WTC11 (cell line): ENCODE data around the gene TRMU. TPM values are rescaled to one million over a fixed set of nuclear protein-coding genes. Genes with fewer than 3 reads are reported as not detected.

ENCODE experiments used
- ATAC-seq: fragments of 200-7000 bp; cut with Tn5 transposase; 2 replicates; pipeline ENCODE4 v1.10.0; 2021; ENCODE audit warnings: mild to moderate bottlenecking, moderate library complexity
- CTCF ChIA-PET: fragments of 300-600 bp; sonication (Branson Sonifier 250); formaldehyde crosslinking; loops from one replicate; lab custom pipeline; 2021; ENCODE audit warnings: antibody characterized with exemption; lab: Charles Lee
- POLR2A ChIA-PET: fragments of 350-600 bp; sonication (Branson Sonifier 250); formaldehyde crosslinking; loops from one replicate; lab custom pipeline; 2021; ENCODE audit warnings: antibody characterized with exemption; lab: Charles Lee
- DNase-seq: peaks from one replicate; pipeline ENCODE4 v3.0.0; 2021; ENCODE audit warnings: low spot score
- H3K27ac Mint-ChIP-seq: 2 replicates; pipeline ENCODE4 v1.8.0; 2021; ENCODE audit warnings: mixed read lengths
- H3K27me3 Mint-ChIP-seq: 2 replicates; pipeline ENCODE4 v1.8.0; 2021; ENCODE audit warnings: low read depth, mild to moderate bottlenecking, moderate library complexity, mixed read lengths
- H3K36me3 Mint-ChIP-seq: 2 replicates; pipeline ENCODE4 v1.8.0; 2021; ENCODE audit warnings: mixed read lengths
- H3K4me1 Mint-ChIP-seq: 2 replicates; pipeline ENCODE4 v1.8.0; 2022; ENCODE audit warnings: mixed read lengths
- H3K4me3 Mint-ChIP-seq: 2 replicates; pipeline ENCODE4 v1.8.0; 2021; ENCODE audit warnings: mild to moderate bottlenecking, moderate library complexity, mixed read lengths
- H3K9me3 Mint-ChIP-seq: 2 replicates; pipeline ENCODE4 v1.8.0; 2021; ENCODE audit warnings: mixed read lengths
- CBFB ChIP-seq: sonication (generic); formaldehyde crosslinking; IDR thresholded peaks from 2 replicates; pipeline ENCODE4 v1.8.1; 2022; ENCODE audit warnings: mild to moderate bottlenecking, low read depth, missing genetic modification reagents
- CDX4 ChIP-seq: fragments of 250-450 bp; sonication (Bioruptor Pico); IDR thresholded peaks from 2 replicates; pipeline ENCODE4 v1.9.0; 2021; ENCODE audit warnings: moderate library complexity, mild to moderate bottlenecking, inconsistent platforms, borderline replicate concordance
- ELF4 ChIP-seq: sonication (generic); formaldehyde crosslinking; IDR thresholded peaks from 2 replicates; pipeline ENCODE4 v1.8.1; 2022; ENCODE audit warnings: low read depth, mild to moderate bottlenecking, moderate library complexity, missing genetic modification reagents
- ESRRA ChIP-seq: sonication (generic); formaldehyde crosslinking; IDR thresholded peaks from 2 replicates; pipeline ENCODE4 v1.8.1; 2022; ENCODE audit warnings: mild to moderate bottlenecking, missing genetic modification reagents, borderline replicate concordance
- FOXP1 ChIP-seq: sonication (generic); formaldehyde crosslinking; IDR thresholded peaks from 2 replicates; pipeline ENCODE4 v1.8.0; 2022; ENCODE audit warnings: missing genetic modification reagents, mild to moderate bottlenecking, moderate library complexity, borderline replicate concordance
- HMGA2 ChIP-seq: fragments of 250-450 bp; sonication (Bioruptor Pico); IDR thresholded peaks from 2 replicates; pipeline ENCODE4 v1.4.0; 2021; ENCODE audit warnings: mild to moderate bottlenecking, moderate library complexity
- IRF2 ChIP-seq: sonication (generic); formaldehyde crosslinking; IDR thresholded peaks from 2 replicates; pipeline ENCODE4 v1.8.0; 2022; ENCODE audit warnings: low read depth, missing genetic modification reagents, borderline replicate concordance
- JAZF1 ChIP-seq: fragments of 250-450 bp; sonication (Bioruptor Pico); IDR thresholded peaks from 2 replicates; pipeline ENCODE4 v1.9.0; 2021; ENCODE audit warnings: moderate library complexity, mild to moderate bottlenecking, inconsistent platforms
- MYBL2 ChIP-seq: sonication (generic); formaldehyde crosslinking; IDR thresholded peaks from 2 replicates; pipeline ENCODE4 v1.8.1; 2023; ENCODE audit warnings: mild to moderate bottlenecking, moderate library complexity, missing genetic modification reagents
- NR2C2 ChIP-seq: sonication (generic); formaldehyde crosslinking; IDR thresholded peaks from 2 replicates; pipeline ENCODE4 v1.8.0; 2022; ENCODE audit warnings: mild to moderate bottlenecking, missing genetic modification reagents
- PRRX2 ChIP-seq: fragments of 250-450 bp; sonication (Bioruptor Pico); IDR thresholded peaks from 2 replicates; pipeline ENCODE4 v1.8.0; 2021; ENCODE audit warnings: mild to moderate bottlenecking
- TEAD4 ChIP-seq: sonication (generic); formaldehyde crosslinking; IDR thresholded peaks from 2 replicates; pipeline ENCODE4 v1.8.0; 2022; ENCODE audit warnings: mild to moderate bottlenecking, missing genetic modification reagents
- ZNF121 ChIP-seq: sonication (generic); formaldehyde crosslinking; IDR thresholded peaks from 2 replicates; pipeline ENCODE4 v1.8.0; 2023; ENCODE audit warnings: missing genetic modification reagents
- ZNF317 ChIP-seq: sonication (generic); formaldehyde crosslinking; IDR thresholded peaks from 2 replicates; pipeline ENCODE4 v1.8.1; 2023; ENCODE audit warnings: low read depth, mild to moderate bottlenecking, moderate library complexity, missing genetic modification reagents, borderline replicate concordance
- ZNF416 ChIP-seq: fragments of 250-450 bp; sonication (Bioruptor Pico); IDR thresholded peaks from 2 replicates; pipeline ENCODE4 v1.9.0; 2021; ENCODE audit warnings: mild to moderate bottlenecking, inconsistent platforms
- total RNA-seq: library from RNA; stranded (reverse); gene quantifications from 3 replicates; pipeline ENCODE4 v1.2.3, GENCODE V29; 2021
- TF ChIP-seq, protein P1 (sequence below): sonication (generic); formaldehyde crosslinking; IDR thresholded peaks from 2 replicates; pipeline ENCODE4 v1.8.0; 2022; ENCODE audit warnings: mild to moderate bottlenecking, missing genetic modification reagents
- TF ChIP-seq, protein P2 (sequence below): sonication (generic); formaldehyde crosslinking; IDR thresholded peaks from 2 replicates; pipeline ENCODE4 v1.8.1; 2022; ENCODE audit warnings: missing genetic modification reagents, borderline replicate concordance
- TF ChIP-seq, protein P3 (sequence below): fragments of 250-450 bp; sonication (Bioruptor Pico); IDR thresholded peaks from 2 replicates; pipeline ENCODE4 v2.1.2; 2022; ENCODE audit warnings: mild to moderate bottlenecking, moderate library complexity

Gene TRMU
- total RNA-seq, 1 experiment from 2014 or later = 103 TPM

DNA sequence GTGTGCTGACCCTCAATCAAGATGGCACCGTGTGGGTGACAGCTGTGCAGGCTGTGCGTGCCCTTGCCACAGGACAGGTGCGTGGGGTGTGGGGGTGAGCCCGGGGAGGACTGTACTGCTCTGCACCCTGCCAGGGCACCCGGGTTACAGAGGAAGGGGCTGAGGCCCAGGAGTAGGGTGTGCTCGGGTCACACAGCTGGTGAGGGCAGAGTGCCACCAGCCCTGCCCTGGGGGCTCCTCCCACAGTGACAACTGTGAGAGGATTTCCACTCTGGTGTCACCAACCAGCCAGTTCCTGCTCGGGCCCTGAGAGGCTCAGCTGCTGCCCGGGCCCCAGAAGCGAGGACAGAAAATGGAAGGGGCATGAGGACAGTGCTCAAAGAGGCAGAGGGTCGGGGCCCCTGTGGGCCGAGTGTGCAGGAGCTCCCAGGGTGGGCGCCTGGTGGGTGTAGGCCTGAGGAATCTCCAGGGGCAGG is 20.5 kb downstream of the TRMU start:
- CTCF ChIA-PET = interaction anchor here (0.6 to 2.5 kb wide), 10 partner anchors 11 to 350 kb away, joined by 3 to 34 read pairs (median 4); no protein-coding TSS in a partner anchor
- peaks cover 7% of the 10 kb centered on the region; the same call in 1 of the 2 replicates for H3K9me3 Mint-ChIP-seq
- H3K4me1 Mint-ChIP-seq = no peaks in the 10 kb centered on the region
- H3K4me3 Mint-ChIP-seq = no peak overlapping the region
- TF ChIP-seq CBFB (CRISPR knock-in tag) (no peak), ZNF317 (CRISPR knock-in tag) (no peak), IRF2 (CRISPR knock-in tag) (no peak), NR2C2 (no peak), FOXP1 (CRISPR knock-in tag) (no peak), TEAD4 (CRISPR knock-in tag) (no peak), HMGA2 (CRISPR knock-in tag) (no peak), ELF4 (CRISPR knock-in tag) (no peak), PRRX2 (CRISPR knock-in tag) (no peak), MYBL2 (no peak)
- TF ChIP-seq, protein P1, sequence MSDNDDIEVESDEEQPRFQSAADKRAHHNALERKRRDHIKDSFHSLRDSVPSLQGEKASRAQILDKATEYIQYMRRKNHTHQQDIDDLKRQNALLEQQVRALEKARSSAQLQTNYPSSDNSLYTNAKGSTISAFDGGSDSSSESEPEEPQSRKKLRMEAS (CRISPR knock-in tag) = no peak
- TF ChIP-seq, protein P2, sequence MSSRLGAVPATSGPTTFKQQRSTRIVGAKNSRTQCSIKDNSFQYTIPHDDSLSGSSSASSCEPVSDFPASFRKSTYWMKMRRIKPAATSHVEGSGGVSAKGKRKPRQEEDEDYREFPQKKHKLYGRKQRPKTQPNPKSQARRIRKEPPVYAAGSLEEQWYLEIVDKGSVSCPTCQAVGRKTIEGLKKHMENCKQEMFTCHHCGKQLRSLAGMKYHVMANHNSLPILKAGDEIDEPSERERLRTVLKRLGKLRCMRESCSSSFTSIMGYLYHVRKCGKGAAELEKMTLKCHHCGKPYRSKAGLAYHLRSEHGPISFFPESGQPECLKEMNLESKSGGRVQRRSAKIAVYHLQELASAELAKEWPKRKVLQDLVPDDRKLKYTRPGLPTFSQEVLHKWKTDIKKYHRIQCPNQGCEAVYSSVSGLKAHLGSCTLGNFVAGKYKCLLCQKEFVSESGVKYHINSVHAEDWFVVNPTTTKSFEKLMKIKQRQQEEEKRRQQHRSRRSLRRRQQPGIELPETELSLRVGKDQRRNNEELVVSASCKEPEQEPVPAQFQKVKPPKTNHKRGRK (CRISPR knock-in tag) = no peak
- TF ChIP-seq, all 79 proteins: peak for 0
- Mint-ChIP-seq H3K27me3 (no peaks in the 10 kb centered on the region), H3K36me3 (peaks cover 31% of the 10 kb centered on the region), H3K27ac (no peak overlapping the region)
- POLR2A ChIA-PET = interaction anchor here (1.4 kb wide), 1 partner anchor 12 kb away, joined by 4 read pairs; no protein-coding TSS in a partner anchor
- ATAC-seq (no peak), DNase-seq (no peak)

DNA sequence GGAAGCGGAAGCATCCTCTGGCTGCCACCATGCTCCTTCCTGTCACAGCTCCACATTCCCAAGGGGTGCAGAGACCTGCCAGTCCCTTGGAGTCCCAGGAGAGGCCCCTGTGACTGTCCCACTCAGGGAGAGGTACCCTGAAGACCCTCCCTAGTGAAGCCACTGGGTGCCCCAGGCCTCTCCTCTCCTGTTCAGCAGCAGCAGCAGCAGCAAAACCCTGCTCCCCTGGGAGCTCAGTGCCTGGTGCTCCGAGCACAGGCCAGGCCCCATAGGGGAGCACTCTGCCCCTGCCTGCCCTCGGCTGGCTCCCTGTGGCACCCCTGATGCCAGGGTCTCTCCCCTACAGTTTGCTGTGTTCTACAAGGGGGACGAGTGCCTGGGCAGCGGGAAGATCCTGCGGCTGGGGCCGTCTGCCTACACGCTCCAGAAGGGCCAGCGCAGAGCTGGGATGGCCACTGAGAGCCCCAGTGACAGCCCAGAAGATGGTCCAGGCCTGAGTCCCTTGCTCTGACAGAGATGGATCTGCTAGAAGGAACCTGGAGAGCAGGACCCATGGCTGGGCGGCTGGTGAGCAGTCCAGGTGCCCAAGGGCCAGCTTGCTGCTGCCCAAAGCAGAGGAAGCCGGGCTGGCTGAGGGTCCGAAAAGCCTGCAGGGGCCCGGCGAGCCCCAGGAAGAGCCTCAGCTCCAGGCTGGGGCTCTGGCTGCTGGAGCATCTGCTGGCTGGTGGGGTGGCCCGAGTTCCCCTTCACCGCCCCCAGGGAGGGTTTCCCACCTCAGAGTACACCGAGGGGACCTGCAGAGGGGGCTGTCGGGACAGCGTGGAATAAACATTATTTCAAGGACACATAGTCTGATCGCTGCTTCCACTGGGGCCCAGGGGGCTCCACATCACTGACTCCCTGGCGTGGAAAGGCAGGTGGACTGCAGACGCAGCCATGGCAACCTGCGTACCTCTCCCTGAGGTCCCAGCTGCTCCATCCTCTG is 21.3 kb downstream of the TRMU start:
- Mint-ChIP-seq H3K4me3 (no peak overlapping the region), H3K27me3 (no peaks in the 10 kb centered on the region), H3K4me1 (no peaks in the 10 kb centered on the region), H3K36me3 (peaks cover 34% of the 10 kb centered on the region), H3K27ac (no peak overlapping the region; the same call in 1 of the 2 replicates), H3K9me3 (peaks cover 7% of the 10 kb centered on the region; the same call in 1 of the 2 replicates)
- TF ChIP-seq ZNF121 = no peak
- TF ChIP-seq CDX4 (CRISPR knock-in tag) = no peak
- no peak for TF ChIP-seq JAZF1
- no peak for TF ChIP-seq ZNF416 (CRISPR knock-in tag)
- ATAC-seq (no peak), DNase-seq (no peak)
- ChIA-PET CTCF (interaction anchor here (0.8 to 2.5 kb wide), 3 partner anchors 10 to 186 kb away, joined by 5 to 34 read pairs (median 22); no protein-coding TSS in a partner anchor), POLR2A (interaction anchor here (1.4 kb wide), 1 partner anchor 11 kb away, joined by 4 read pairs; no protein-coding TSS in a partner anchor)

DNA sequence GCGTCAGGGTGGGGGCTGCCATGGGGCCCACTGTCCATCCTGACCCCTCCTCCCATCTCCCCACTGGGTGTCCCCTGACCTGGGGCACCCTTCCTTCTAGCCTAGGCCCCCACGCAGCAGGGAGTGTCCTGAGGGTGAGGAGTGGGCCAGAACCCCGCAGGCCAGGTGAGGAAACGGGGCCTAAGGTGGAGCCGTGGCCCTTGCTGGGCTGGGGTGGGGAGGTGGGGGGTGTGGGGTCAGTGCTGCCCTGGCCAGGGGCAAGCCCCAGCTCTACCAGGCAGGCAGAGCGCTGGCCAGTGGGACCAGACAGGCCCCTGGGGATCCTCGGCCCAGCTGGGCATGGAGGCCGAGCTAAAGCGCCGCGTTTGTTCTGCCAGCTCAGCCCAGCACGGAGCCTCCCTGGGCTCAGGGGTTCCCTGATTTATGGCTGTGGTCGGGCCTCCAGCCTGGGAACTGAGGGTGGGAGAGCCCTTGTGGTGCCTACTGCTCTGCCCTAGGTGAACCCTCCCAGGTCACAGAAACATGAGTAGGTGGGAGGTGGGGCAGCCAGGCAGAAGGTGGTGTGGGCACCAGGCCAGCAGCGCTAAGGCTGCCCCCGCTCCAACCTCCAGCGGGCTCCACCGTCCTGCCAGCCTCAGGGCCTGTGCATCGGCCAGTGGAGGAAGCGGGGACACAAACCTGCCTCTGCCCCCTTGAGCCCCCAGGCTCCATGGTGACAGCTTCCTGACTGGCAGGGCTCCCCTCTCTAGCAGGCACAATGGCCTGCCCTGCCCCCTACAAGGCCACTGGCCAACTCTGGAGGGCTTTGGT is 22.4 kb downstream of the TRMU start:
- TF ChIP-seq, protein P3, sequence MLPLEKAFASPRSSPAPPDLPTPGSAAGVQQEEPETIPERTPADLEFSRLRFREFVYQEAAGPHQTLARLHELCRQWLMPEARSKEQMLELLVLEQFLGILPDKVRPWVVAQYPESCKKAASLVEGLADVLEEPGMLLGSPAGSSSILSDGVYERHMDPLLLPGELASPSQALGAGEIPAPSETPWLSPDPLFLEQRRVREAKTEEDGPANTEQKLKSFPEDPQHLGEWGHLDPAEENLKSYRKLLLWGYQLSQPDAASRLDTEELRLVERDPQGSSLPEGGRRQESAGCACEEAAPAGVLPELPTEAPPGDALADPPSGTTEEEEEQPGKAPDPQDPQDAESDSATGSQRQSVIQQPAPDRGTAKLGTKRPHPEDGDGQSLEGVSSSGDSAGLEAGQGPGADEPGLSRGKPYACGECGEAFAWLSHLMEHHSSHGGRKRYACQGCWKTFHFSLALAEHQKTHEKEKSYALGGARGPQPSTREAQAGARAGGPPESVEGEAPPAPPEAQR (CRISPR knock-in tag) = no peak
- TF ChIP-seq ESRRA (CRISPR knock-in tag) = no peak
- no peak for TF ChIP-seq ZNF121
- TF ChIP-seq, all 79 proteins: peak for 0
- Mint-ChIP-seq H3K4me3 (no peak overlapping the region), H3K27me3 (no peaks in the 10 kb centered on the region), H3K4me1 (no peaks in the 10 kb centered on the region), H3K9me3 (peaks cover 7% of the 10 kb centered on the region; the same call in 1 of the 2 replicates), H3K27ac (no peak overlapping the region; the same call in 1 of the 2 replicates), H3K36me3 (peaks cover 24% of the 10 kb centered on the region)
- ATAC-seq (no peak), DNase-seq (no peak)
- ChIA-PET CTCF (interaction anchor here (1.9 to 2.4 kb wide), 2 partner anchors 10 to 184 kb away, joined by 9 to 22 read pairs; no protein-coding TSS in a partner anchor), POLR2A (no interaction called here)
